ENCODE data around the gene CYS1. TPM values are rescaled to one million over a fixed set of nuclear protein-coding genes. Genes with fewer than 3 reads are reported as not detected.

CYS1 gene
- total RNA-seq, 1 experiment from 2014 or later: 3.7 TPM

GRCh38 chr2:10019602-10020400 is 60.4 kb downstream of the CYS1 start:
- no TSS peak for BruUV-seq (replicated peaks)
- Histone ChIP-seq H3K9me2 (ENCODE audit: insufficient read depth) (no peaks in the 10 kb centered on the region), H3K79me2 (ENCODE audit: insufficient read depth, low read length) (no peaks in the 10 kb centered on the region), H3K4me1 (ENCODE audit: control insufficient read depth in 1 of 2, insufficient read depth in 2 of 2, low read length in 2 of 2) (peaks cover 2 to 20% of the 10 kb centered on the region in 2 experiments; a peak in 3 of 4 replicates), H3K27ac (ENCODE audit: low read depth, low read length) (no peak overlapping the region), H3K9ac (ENCODE audit: low read length) (no peak overlapping the region), H3K27me3 (ENCODE audit: insufficient read depth, low read length) (no peaks in the 10 kb centered on the region), H3K4me3 (replicated peaks in 1 of 2; ENCODE audit: low read depth in 1 of 2, low read length in 2 of 2) (no peak overlapping the region), H3K36me3 (ENCODE audit: control insufficient read depth in 1 of 2, insufficient read depth in 2 of 2, low read length in 2 of 2) (no peaks in the 10 kb centered on the region), H2AFZ (ENCODE audit: low read depth, low read length, poor library complexity, severe bottlenecking) (no peak overlapping the region), H4K20me1 (ENCODE audit: insufficient read depth) (no peaks in the 10 kb centered on the region), H3K9me3 (ENCODE audit: control insufficient read depth in 1 of 2, insufficient read depth in 1 of 2, low read depth in 1 of 2, low read length in 2 of 2) (peaks cover 0 to under 1% of the 10 kb centered on the region in 2 experiments; a peak in 1 of 4 replicates), H3K4me2 (ENCODE audit: low read length) (no peak overlapping the region)
- no peak for TF ChIP-seq ATF3 (IDR thresholded peaks at IDR 0.05)
- no peak for TF ChIP-seq EZH2 (IDR thresholded peaks at IDR 0.05)
- TF ChIP-seq POLR2AphosphoS5 (IDR thresholded peaks at IDR 0.05; ENCODE audit: low read depth, low read length): no peak
- no peak for TF ChIP-seq TCF7L2 (IDR thresholded peaks at IDR 0.05; ENCODE audit: borderline replicate concordance, extremely low read depth, insufficient read depth, insufficient read length)
- no peak for TF ChIP-seq CBX3 (IDR thresholded peaks at IDR 0.05; ENCODE audit: low read depth)
- TF ChIP-seq CTCF (IDR thresholded peaks at IDR 0.05 in 2 of 3, conservative IDR thresholded peaks at IDR 0.05 in 1 of 3; ENCODE audit: borderline replicate concordance in 1 of 3, insufficient read depth in 1 of 3, low read depth in 2 of 3, low read length in 2 of 3): no peak
- no peak for TF ChIP-seq YY1 (IDR thresholded peaks at IDR 0.05; ENCODE audit: extremely low read depth, insufficient replicate concordance, low read depth, low read length)
- no peak for TF ChIP-seq POLR2A (IDR thresholded peaks at IDR 0.05; ENCODE audit: borderline replicate concordance, extremely low read depth, insufficient read depth, insufficient read length)
- TF ChIP-seq ZBTB33 (IDR thresholded peaks at IDR 0.05; ENCODE audit: extremely low read depth, insufficient replicate concordance, low read length): no peak
- POLR2A ChIA-PET: no interaction called here
- DNase-seq (ENCODE audit: low read depth, low spot score) (no peak), ATAC-seq (no peak)
- RAD21 ChIA-PET (ENCODE audit: low non-redundant PET in 1 of 2, low total read pairs in 2 of 2, uncharacterized antibody in 2 of 2, unreplicated experiment in 2 of 2): no interaction called here
- CTCF ChIA-PET: no interaction called here
- intact Hi-C loops (cut with micrococcal nuclease): no loop called here
